Skeletal muscle satellite cell (primary cell): ENCODE results near the gene ATP11A.

Experiments used
- H3K27me3 ChIP-seq: 2 replicates; pipeline ENCODE4 v1.7.0; 2013; ENCODE audit warnings: low read length; ENCODE audit not compliant: control insufficient read depth, insufficient read depth
- H3K36me3 ChIP-seq: 2 replicates; pipeline ENCODE4 v1.7.0; 2013; ENCODE audit warnings: mild to moderate bottlenecking, control low read depth, low read length; ENCODE audit not compliant: insufficient read depth
- H3K4me1 ChIP-seq: 2 replicates; pipeline ENCODE4 v1.7.0; 2013; ENCODE audit warnings: low read length; ENCODE audit not compliant: control insufficient read depth, insufficient read depth
- H3K4me2 ChIP-seq: 2 replicates; pipeline ENCODE4 v1.7.0; 2013; ENCODE audit warnings: mild to moderate bottlenecking, low read length
- H3K4me3 ChIP-seq: 2 replicates; pipeline ENCODE4 v1.7.0; 2013; ENCODE audit warnings: low read length
- H3K9ac ChIP-seq: 2 replicates; pipeline ENCODE4 v1.7.0; 2013; ENCODE audit warnings: mild to moderate bottlenecking, low read depth, low read length, moderate library complexity
- H3K9me3 ChIP-seq: replicated peaks from 2 replicates; pipeline ENCODE4 v1.7.0; 2013; ENCODE audit warnings: mild to moderate bottlenecking, control low read depth, low read length

The ATP11A gene

DNA sequence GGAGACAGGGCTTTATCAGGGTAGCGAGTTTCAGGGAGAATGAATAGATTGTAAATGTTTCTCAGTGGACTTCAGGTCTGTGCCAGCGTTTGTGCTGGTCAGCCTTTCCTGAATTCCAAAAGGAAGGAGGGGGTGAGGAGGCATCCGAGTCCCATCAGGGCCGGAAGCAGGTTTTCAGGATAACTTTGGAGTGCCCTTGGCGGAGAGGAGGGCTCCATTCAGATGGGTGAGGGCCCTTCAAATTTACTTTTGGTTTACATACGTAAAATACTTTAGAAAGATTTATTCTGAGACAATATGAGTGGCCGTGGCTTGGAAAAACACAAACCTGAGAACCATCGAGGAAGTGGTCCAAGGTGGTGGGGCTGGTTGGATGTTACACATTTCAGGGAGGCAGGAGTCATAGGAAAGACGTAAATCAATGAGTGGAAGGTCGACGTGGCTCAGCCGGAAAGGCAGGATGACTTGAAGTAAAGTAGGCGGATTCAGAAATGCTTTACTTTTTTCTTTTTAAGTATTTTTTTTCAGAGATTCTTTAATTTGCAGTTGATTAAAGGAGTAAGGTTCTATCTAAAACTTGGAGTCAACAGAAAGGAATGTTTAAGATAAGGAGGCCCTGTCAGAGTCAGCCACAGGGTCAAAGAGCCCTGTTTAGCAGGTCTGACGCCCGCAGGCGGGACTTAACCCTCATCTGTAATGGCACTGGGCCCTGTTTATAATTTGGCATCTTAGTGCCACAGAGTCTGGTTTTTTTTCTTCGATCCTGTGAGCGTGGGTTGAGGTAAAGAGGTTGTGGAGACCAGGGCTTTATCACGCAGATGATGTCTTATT lies 32.8 kb downstream of the ATP11A start:
- H3K4me3 ChIP-seq: no peak overlapping the region
- no peaks in the 10 kb centered on the region for H3K27me3 ChIP-seq
- H3K36me3 ChIP-seq: no peaks in the 10 kb centered on the region
- no peak overlapping the region for H3K9ac ChIP-seq
- no peaks in the 10 kb centered on the region for H3K9me3 ChIP-seq
- no peaks in the 10 kb centered on the region for H3K4me1 ChIP-seq
- no peak overlapping the region for H3K4me2 ChIP-seq

DNA sequence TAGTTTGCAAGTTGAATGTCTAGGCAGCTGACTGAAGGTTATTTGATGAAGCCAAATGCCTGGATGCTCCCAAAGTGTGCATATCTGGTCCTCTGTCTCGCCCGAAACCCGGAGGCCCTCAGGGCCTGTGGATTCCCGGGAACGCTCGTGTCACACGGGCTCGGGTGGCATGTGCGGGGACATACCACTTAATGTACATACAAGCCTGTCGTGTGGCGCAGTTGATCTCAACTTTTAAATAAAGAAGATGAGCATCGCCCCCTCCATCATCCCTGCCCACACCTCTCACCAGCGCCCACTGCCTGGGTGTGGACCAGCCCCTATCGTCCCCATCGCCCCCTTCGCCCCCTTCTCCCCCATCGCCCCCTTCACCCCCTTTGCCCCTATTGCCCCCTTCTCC lies 33.9 kb downstream of the ATP11A start:
- H3K9me3 ChIP-seq: no peaks in the 10 kb centered on the region

DNA sequence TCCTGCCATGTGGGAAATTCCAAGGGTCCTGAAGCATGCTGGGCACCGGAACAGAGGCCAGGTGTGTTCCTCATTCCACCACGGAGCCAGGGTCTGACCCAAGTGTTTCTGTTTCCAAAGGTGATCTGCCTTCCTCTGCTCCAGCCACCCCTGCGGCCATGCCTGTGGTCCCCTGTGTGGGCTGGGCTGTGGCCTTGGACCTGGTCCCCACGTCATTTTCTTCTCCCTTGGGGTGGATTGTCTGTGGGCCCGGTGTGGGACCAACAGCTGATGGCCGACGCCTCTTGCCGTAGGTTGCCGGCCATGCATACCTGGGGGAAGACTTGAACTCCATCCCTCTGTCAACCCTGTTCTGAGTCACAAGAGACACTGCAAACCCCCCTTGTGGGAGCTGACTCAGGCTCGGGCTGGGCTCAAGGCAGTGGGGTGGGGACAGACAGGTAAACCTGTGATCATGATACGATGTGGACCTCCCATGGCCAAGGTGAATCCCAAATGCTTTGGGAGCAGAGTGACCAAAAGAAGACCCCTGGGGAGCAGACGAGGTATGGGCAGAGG lies 35.0 kb downstream of the ATP11A start:
- Histone ChIP-seq H3K9ac (no peak overlapping the region), H3K4me3 (no peak overlapping the region)

More for the DNA sequence above, 33.9 kb downstream of the ATP11A start:
- H3K4me3 ChIP-seq: no peak overlapping the region
- no peak overlapping the region for H3K9ac ChIP-seq
- H3K27me3 ChIP-seq: no peaks in the 10 kb centered on the region
- H3K4me2 ChIP-seq: no peak overlapping the region
- H3K4me1 ChIP-seq: no peaks in the 10 kb centered on the region
- H3K36me3 ChIP-seq: no peaks in the 10 kb centered on the region

DNA sequence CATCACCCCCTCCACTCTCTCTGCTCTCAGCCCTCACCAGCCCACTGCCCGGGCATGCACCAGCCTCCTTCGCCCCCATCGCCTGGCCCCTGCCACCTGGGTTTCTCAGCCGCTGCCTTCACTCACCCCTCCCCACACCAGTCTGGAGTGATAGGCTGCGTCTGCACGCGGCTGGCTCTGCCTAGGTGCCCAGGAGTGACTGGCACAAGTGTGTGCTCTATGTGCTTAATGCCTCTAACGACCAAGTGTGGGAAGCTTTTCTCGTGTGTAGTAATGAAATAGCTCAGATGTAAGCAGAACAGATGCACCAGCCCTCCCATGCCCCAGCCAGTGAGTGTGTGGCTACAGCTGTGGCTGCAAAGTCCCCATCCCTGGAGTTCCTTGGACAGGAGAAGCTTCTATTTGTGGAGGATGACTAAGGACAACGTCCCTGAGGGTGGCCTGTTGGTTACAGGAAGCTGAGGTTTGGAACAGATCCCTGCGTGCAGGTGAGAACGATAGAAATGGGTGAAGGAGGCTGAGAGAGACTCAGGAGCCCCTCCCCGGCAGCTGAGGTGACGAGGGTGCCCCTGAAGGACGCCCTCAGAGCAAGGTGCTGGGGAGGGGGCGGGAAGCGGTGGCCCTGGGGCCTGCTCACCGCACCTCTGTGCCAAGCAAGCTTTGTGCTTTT lies 35.6 kb downstream of the ATP11A start:
- Histone ChIP-seq H3K27me3 (no peaks in the 10 kb centered on the region), H3K36me3 (no peaks in the 10 kb centered on the region), H3K4me1 (no peaks in the 10 kb centered on the region), H3K4me3 (no peak overlapping the region), H3K4me2 (no peak overlapping the region), H3K9ac (no peak overlapping the region), H3K9me3 (no peaks in the 10 kb centered on the region)

More for the DNA sequence above, 35.0 kb downstream of the ATP11A start:
- H3K4me2 ChIP-seq: no peak overlapping the region
- no peaks in the 10 kb centered on the region for H3K9me3 ChIP-seq
- H3K27me3 ChIP-seq: no peaks in the 10 kb centered on the region
- no peaks in the 10 kb centered on the region for H3K36me3 ChIP-seq
- H3K4me1 ChIP-seq: no peaks in the 10 kb centered on the region

DNA sequence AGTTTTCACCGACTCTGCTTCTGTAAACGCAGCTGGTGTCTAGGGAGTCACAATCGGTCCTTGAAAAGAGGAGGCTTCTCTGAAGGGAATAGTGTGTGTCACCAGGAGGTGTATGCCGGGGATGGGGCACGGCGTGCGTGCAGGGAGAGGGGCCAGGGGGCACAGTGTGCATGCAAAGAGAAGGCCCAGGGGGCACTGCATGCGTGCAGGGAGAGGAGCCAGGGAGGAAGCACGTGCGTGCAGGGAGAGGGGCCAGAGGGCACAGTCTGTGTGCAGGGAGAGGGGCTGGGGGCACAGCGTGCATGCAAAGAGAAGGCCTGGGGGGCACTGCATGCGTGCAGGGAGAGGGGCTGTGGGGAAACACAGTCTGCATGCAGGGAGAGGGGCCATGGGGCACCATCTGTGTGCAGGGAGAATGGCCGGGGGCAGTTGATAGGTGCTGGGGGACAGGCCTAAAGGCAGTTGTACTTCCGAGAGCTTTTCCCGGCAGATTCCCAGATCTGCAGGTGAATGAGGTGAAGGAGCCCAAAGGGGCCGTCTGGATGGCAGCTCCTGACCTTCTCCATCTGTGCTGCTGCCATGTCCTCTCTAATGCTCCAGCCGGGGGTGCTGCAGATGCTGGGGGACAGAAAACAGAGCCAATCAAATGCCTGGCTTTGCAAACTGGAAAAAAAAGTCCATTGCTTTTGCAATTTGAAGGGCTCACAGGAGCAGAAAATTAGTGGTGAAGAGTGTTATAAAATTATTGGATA lies 36.4 kb downstream of the ATP11A start:
- no peak overlapping the region for H3K4me3 ChIP-seq

DNA sequence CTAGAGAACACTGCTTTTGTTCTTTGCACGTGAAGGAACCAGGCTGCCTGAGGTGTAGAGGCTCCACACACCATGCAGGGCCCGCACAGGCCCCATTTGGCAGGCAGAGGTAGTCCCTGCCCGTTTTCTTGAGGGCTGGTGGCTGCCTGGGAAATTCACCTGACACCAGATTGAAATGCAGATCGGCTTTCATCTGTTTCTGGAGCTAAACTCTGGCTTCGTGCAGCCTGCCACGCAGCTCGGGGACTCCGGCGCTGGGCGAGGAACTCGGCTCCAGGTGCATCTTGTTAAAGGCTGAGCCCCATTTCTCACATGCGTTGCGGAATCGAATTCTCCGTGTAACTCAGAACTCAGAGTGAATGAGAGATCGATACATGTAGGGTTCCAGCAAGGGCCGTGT lies 37.7 kb downstream of the ATP11A start:
- H3K4me3 ChIP-seq: no peak overlapping the region
- no peaks in the 10 kb centered on the region for H3K27me3 ChIP-seq
- no peak overlapping the region for H3K9ac ChIP-seq
- H3K4me1 ChIP-seq: no peaks in the 10 kb centered on the region
- H3K9me3 ChIP-seq: no peaks in the 10 kb centered on the region
- H3K36me3 ChIP-seq: no peaks in the 10 kb centered on the region
- no peak overlapping the region for H3K4me2 ChIP-seq

More for the DNA sequence above, 36.4 kb downstream of the ATP11A start:
- H3K27me3 ChIP-seq: no peaks in the 10 kb centered on the region
- H3K4me1 ChIP-seq: no peaks in the 10 kb centered on the region
- no peaks in the 10 kb centered on the region for H3K9me3 ChIP-seq
- H3K9ac ChIP-seq: no peak overlapping the region
- H3K4me2 ChIP-seq: no peak overlapping the region
- H3K36me3 ChIP-seq: no peaks in the 10 kb centered on the region

DNA sequence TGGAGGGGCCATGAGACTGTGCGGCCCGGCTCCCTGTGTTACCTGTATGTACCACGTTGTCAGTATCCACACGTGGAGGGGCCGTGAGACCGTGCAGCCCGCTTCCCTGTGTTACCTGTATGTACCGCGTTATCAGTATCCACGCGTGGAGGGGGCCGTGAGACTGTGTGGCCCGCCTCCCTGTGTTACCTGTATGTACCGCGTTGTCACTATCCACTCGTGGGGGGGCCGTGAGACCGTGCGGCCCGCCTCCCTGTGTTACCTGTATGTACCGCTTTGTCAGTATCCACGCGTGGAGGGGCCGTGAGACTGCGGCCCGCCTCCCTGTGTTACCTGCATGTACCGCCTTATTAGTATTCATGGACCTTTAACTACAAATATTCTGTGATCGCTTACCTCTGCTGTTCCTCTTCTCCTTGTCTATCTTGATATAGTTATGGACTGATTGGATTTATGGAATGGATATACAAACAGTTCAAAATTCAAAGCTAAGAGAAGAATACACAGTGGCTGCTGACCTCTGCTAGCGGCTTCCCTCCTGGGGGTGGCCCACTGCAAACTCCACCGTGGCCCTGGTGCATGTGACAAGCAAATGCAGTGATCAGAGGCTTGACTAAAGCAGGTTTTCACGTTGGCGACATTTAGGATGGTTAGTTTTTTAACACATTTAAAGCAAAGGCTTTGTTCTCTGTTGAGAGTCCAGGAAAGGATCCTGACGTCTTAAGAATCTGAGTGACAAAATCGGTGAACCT lies 38.7 kb downstream of the ATP11A start:
- no peak overlapping the region for H3K9ac ChIP-seq

DNA sequence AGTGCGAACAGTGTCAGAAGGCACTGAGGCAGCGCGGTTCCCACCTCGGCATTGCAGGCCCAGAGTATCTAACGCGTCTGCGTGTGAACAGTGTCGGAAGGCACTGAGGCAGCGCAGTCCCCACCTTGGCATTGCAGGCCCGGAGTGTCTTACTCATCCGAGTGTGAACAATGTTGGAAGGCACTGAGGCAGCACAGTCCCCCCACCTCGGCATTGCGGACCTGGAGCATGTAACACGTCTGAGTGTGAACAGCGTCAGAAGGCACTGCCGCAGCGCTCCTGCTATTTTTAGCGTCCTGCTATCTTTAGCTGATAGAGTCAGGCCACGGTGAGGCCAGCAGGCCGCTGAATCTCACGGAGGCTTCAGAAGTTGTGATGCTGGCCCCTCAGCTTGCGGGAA lies 39.6 kb downstream of the ATP11A start:
- Histone ChIP-seq H3K36me3 (no peaks in the 10 kb centered on the region), H3K27me3 (no peaks in the 10 kb centered on the region)

More for the DNA sequence above, 38.7 kb downstream of the ATP11A start:
- Histone ChIP-seq H3K9me3 (no peaks in the 10 kb centered on the region), H3K36me3 (no peaks in the 10 kb centered on the region), H3K27me3 (no peaks in the 10 kb centered on the region), H3K4me2 (no peak overlapping the region), H3K4me3 (no peak overlapping the region), H3K4me1 (no peaks in the 10 kb centered on the region)

DNA sequence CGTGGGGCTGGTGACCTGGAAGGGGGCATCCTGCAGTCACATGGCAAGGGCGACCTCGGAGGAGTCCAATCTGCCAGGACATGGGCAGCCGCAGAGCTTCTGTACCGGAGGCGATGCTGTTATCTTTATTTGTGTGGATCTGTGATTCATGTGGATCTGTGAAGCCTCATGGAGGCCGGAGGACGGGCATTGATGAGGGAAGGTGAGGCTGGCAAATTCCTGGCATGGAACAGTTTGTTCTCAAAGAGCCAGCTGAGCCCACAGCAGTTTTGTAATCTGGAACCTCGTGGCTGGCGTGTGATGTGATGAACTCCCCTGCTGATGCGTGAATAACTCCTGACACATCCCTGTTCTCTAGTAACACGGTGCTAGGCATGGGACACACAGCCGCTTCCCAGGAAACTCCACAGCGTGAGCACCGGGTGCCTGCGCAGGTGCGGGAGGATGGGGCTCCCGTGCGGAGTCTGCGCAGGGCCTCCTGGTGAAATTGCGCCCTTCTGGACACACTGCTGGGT lies 40.4 kb downstream of the ATP11A start:
- Histone ChIP-seq H3K9me3 (no peaks in the 10 kb centered on the region), H3K9ac (no peak overlapping the region), H3K4me1 (no peaks in the 10 kb centered on the region), H3K4me3 (no peak overlapping the region), H3K36me3 (no peaks in the 10 kb centered on the region), H3K27me3 (no peaks in the 10 kb centered on the region), H3K4me2 (no peak overlapping the region)

More for the DNA sequence above, 39.6 kb downstream of the ATP11A start:
- Histone ChIP-seq H3K9me3 (no peaks in the 10 kb centered on the region), H3K4me1 (no peaks in the 10 kb centered on the region), H3K4me2 (no peak overlapping the region), H3K9ac (no peak overlapping the region), H3K4me3 (no peak overlapping the region)

DNA sequence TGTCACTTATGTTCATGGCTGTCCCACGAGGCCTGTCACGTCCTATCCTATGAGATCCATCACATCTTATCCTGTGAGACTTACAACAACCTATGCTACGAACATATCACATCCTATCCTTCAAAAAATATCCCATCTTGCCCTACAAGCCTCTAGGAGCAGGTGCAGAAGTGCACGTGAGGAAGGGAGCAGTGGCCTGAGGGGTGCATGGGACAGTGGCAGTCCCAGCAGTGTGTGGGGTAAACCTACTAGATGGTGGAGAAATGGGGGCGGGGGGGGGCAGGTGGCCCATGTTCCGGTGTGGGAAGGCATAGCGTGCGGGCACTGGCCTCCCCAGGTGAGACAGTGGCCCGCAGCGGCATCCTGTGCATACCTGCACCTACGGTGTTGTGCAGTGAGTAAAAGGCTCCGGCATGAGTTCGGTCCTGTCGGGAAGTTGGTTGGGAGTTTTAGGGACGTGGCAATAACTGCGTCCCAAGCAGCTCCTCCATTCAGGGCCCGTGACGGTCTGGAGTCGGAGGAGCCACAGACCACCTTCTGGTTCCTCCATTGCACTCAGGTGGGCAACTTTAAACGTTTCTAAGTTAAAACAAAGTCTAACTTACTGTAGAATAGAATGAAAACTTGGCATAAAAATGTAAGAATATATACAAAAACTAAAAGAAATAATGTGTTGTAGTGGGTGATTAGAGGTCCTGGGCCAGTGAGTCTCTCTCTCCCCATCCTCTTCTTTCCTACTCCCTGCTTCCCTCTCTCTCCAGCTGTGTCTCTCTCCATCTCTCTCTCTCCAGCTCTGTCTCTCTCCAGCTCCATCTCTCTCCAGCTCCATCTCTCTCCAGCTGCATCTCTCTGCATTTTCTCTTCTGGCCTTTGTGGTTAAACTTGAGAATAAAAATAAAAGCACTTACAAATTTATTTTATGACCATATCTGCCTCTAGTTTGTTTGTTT lies 42.1 kb downstream of the ATP11A start:
- no peaks in the 10 kb centered on the region for H3K9me3 ChIP-seq
- no peak overlapping the region for H3K4me2 ChIP-seq
- no peaks in the 10 kb centered on the region for H3K27me3 ChIP-seq
- no peaks in the 10 kb centered on the region for H3K4me1 ChIP-seq
- no peak overlapping the region for H3K4me3 ChIP-seq
- no peak overlapping the region for H3K9ac ChIP-seq
- no peaks in the 10 kb centered on the region for H3K36me3 ChIP-seq
